KG1 (cell line): ENCODE results near the gene TOX2.
"Not testable (repeated sequence)": the region's sequence is repeated elsewhere in the genome, so short reads cannot be mapped to it uniquely, and the experiment has no call there.

ENCODE experiments used
- DNase-seq: peaks from one replicate; lab custom pipeline; 2025; lab: John Stamatoyannopoulos, UW

The TOX2 gene

DNA sequence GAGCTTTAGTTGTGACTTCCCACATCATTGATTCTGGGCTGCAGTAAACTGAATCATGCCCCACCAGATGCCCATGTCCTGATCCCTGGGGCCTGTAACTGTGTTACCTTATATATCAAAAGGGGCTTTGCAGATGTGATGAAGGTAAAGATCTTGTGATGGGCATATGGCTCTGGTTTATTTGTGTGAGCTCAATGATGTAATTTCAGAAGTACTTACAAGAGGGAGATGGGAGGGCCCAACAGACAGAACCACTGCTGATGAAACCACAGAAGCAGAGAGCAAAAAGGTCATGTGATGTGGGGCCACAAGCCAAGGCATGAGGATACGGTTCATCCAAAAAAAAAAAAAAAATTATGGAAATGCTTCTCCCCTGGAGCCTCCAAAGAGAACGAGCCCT lies 118.7 kb downstream of the TOX2 start:
- DNase-seq = no peak

DNA sequence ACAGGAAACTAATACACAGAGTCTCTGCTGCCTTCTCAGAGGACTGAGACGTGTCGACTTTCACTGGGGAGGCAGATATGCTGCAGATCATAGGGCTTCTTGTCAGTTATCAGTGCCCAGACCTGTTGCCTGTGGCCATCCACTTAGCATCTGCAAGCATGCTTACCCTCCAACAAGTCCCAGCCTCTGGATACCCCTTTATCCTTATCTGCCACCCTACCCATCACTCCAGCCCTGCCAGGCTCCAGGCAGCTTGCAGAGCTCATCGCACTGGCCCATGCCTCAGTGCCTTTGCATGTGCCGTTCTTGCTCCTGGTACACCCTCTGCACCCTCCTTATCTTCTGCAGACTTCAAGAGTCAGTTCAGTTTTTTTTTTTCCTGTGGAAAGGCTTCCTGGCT lies 119.2 kb downstream of the TOX2 start:
- no peak for DNase-seq

DNA sequence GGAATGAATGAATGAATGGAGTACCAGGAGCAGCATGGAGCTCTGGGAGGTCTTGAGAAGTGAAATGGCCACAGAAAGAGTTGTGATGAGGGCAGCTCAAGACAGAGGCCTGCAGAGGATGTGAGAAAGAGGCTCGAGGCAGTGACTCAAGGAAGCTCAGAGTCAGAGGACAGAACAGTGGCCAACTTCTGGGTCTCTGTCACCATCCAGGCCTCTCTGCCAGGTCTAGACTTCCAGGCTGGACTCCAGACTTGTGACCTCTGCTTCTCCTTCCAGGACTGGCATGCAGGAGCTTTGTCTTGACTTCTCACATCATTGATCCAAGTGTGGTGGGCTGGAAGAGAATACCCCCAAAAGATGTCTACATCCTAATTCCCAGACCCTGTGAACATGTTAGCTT lies 119.8 kb downstream of the TOX2 start:
- DNase-seq = no peak

- no peak for DNase-seq
Measured at GRCh38 chr20:44034965-44035635, 120.4 kb downstream of the TOX2 start.

- no peak for DNase-seq
Measured at GRCh38 chr20:44035924-44036323, 121.3 kb downstream of the TOX2 start.

DNA sequence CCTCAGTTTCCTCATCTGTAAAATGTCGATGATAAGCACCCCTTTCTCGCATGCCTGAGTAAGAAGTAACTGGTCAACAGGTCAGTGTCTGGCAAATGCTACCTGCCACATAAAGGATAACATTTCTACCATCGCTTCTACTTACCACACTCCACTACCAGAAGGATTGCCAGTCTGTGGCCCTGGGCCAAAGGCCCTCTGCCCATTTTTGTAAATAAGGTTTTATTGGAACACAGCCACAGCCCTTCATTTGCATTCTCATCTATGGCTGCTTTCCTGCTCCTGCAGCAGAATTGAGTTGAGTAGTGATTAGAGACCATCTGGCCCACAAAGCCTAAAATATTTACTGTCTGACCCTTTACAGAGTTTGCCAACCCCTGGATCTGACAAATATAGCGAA lies 121.8 kb downstream of the TOX2 start:
- no peak for DNase-seq

DNA sequence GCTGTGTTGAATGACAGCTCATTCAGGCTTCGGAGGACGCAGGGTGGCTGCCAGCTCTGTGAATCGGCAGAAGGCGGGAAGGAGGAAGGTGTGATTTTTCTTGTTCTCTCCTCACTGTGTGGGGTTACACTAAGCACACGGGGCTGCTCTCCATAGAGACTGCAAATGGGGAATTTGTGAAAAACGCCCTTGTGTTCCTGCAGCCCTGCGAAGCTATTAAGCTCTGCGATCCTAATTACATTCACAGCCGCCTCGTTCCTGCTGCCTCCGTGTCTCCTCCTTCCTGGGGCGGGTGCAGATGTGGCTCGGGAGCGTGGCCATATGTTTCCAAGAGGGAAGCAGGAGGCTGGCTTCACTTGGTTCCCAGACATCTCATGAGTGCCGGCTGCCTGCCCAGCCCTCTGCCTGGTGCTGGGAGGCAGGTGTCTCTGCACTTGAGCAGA lies 124.0 kb downstream of the TOX2 start:
- no peak for DNase-seq

DNA sequence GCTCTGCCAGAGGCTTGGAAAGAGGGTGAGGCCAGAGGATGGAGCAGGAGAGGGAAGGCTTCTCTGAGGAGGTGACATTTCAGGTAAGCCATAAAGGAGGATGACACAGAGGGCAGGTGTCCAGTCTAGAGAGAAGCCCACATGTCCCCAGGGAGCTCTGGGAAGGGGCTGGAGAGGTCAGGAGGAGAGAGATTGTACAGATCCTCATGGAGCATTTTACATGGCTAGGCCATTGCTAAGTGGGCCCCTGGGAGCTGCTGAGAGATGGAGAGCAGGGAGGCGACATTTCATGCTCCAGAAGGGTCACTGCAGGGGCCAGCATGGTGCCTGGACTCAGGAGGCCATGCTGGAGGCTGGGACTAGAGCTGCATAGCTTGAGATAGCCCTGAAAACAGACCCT lies 124.5 kb downstream of the TOX2 start:
- no peak for DNase-seq

DNA sequence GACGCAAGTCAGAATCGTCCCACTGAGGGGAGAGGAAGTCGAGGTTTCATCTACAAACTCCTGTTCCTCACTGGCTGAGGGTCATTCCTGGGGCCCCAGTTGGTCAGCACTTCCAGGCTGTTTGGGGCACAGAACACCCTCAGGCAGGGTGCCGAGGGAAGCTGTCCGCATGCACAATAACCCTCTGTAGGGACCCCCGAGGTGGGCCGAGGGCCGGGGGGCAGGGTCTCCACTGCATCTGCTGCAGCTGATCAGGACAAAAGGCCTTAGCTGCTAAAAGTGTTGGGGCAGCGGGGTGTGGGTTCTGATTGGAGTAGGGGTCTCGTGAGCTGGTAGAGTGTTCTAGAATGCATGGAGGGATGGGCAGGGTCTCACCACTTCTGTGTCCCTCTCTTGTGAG lies 125.1 kb downstream of the TOX2 start:
- DNase-seq = no peak

GRCh38 chr20:44040202-44040915 lies 125.7 kb downstream of the TOX2 start:
- no peak for DNase-seq

DNA sequence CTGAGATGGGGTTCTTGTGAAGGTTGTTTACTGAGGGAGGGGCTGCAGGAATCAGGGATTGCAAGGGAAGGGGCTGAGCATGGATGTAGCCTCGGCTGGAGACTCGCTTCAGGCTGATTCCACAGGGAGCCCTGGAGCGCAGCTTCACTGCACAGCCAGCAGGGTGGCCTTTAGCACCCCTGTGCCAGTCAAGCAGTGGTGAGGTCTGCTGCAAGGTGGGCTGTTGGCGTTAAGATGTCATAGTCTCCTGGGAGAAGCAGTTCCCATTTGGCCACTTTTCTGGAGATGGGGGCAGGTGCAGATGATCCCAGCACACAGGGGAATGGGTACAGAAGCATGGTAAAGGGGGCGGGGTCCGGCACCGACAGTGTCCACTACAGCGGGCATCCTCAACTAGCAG lies 126.3 kb downstream of the TOX2 start:
- DNase-seq = no peak

- not testable (repeated sequence) for DNase-seq
Measured at GRCh38 chr20:44044712-44045111, 130.1 kb downstream of the TOX2 start.

DNA sequence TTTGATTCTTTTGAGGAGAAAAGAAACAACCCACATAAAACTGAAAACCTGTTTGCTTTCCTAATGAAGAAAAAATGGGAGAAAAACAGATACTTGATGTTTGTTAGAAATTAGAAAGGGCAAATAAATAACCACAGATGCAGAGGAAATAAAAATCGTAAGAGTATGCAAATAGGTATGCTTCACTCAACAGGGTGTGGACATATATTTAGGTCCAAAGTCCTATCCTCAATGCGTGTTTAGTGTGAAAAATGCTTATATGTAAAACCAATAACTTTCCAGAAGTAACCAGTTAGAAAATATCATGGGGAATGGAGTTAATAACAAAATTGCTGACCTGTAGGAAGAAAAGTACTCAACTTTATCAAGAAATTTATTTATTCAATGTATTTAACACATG lies 135.7 kb downstream of the TOX2 start:
- DNase-seq = no peak

GRCh38 chr20:44050925-44051660 lies 136.4 kb downstream of the TOX2 start:
- no peak for DNase-seq

GRCh38 chr20:44051661-44052000 lies 137.0 kb downstream of the TOX2 start:
- no peak for DNase-seq

DNA sequence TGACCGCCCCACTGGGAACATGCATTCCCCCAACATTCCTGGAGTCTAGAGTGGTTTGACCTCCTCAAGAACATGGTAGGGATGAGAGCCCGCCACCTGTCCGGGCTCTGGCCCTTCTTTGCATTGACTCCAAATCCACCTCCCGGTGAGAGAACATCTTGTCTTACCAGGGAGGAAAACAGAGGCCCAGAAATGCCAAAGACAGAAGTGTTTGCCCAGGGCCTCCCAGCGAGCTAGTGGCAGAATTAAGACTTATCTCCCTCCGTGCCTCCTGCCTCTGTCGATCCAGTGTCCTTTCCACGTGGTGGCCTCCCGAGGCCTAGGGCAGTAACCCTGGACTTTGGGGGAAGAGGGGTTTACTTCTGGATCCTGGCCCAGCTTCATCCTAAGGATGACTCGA lies 137.5 kb downstream of the TOX2 start:
- DNase-seq = no peak

- DNase-seq = no peak
Measured at GRCh38 chr20:44053046-44053445, 138.4 kb downstream of the TOX2 start.

DNA sequence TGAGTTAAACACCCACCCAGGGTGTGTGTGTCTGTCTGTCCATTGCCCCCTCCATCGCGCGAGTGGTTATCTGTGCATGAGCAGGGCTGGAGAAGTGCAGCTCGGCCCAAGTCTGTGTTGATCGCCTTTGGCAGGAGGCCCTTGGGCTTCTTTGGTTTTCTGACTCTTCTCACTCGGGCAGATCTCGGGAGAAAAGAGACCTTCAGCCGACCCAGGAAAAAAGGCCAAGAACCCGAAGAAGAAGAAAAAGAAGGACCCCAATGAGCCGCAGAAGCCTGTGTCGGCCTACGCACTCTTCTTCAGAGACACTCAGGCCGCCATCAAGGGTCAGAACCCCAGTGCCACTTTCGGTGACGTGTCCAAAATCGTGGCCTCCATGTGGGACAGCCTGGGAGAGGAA lies 139.5 kb downstream of the TOX2 start:
- no peak for DNase-seq

- DNase-seq = no peak
Measured at GRCh38 chr20:44054849-44055248, 140.2 kb downstream of the TOX2 start.

DNA sequence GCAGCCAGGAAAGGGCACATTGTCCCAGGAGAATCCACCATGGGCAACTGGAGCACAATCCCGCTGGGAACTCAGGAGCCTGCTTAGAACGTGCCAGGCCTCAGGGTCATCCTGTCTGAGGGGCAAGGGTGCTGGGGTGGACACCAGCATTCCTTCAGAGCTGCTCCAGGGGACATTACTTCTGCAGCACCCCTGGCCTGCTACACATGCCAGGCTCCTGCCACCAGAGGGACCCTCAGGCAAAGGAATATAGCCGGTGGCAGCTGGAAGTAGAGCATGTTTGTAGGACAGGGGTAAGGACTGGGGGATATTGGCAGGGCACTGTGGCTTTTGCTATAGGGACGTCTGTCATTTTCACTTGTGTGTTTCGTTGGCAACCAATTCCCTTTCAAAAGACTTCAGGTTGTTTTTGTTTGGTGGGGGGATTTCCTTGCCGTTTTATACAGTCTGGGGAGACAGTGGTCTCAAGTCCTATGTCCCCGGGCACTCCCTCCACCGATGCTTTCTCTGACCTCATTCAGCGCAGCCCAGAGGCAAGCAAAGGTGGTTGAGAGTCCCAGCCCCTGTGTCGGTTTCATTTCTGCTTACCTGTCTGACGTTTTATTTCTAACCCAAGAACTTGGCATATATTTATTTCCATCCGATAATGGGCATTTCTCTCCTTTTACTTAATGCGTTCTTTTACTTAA lies 141.5 kb downstream of the TOX2 start:
- DNase-seq = no peak

GRCh38 chr20:44057698-44058675 lies 143.3 kb downstream of the TOX2 start:
- no peak for DNase-seq
